Urothelium cell line (cell line): ENCODE data around the gene CLTCL1.

Experiments used
- DNase-seq: peaks from one replicate; pipeline ENCODE4 v3.0.0; 2011; ENCODE audit warnings: low spot score, mixed read lengths
- FAIRE-seq: peaks from 2 replicates; lab custom pipeline; 2011; peaks lifted over from hg19 to GRCh38; lab: Jason Lieb, UNC

The CLTCL1 gene

DNA sequence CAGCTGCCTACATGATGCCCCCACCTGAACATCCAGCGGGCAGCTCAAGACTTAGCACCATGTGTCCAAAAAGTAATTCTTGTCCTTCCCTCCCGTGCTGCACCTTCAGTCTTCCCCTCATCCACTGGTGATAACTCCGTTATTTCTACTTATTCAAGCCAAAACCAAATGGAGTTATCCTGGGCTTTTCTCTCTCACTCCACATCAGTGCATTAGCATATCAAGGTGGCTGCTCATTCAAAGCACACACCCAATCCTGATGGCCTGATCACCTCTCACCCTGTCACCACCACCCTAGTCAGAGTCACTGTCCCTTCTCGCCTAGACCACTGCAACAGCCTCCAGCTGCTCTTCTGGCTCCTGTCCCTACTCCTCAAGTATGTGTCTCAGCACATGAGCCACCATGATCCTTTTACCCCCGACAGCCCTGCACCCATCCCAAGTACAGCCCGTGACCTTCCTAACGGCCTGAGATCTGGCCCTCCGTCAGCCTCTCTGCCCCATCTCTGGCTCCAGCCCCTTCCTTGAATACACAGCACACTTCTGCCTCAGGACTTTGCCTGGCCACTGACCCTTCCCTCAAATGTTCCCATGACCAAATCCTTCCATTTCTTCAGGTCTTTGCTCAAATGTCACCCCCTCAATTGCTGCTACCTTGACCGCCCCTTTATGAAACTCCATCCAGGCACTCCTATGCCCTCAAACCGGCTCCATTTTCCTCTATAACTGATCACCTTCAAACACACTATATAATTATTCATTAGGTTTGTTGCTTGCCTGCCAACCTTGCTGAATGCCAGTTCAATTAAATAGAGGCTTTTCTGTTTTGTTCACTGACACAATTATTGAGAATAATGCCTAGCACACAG lies 93.3 kb downstream of the CLTCL1 start:
- no peak for DNase-seq
- FAIRE-seq, result no peak

DNA sequence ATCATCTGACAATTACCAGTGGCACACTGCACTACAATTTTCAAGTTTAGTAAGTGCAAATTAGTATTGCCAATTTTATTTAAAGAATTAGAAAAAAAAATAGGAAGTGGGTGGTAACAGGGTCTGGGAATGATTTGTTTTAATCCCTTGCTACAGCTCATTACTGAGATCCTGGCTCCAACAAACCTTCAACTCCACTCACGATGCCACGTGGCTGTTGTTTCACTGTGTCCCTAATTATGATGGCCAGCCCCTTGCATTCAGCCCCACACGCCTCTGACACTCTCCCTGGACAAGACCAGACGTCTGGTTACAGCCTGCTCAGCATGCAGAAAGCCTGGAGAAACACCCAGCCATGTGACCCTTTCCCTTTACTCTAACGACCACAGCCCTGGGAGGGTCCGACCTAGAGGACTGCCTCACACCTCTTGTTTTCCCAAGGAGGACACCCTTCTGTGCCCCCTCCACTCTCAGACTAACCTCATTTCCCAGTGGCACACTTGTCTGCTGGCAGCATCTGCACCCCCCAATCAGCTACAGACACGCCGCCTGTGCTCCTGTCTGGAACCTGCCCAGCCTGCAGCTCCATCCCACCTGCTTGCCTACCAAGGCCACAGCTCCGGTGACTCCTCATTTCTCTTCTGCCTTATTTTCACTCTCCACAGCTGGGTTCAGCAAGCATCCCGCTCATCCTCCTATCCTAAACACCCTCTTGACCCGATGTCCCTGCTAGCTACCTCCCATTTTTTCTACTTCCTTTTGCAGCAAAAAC lies 94.5 kb downstream of the CLTCL1 start:
- no peak for FAIRE-seq

DNA sequence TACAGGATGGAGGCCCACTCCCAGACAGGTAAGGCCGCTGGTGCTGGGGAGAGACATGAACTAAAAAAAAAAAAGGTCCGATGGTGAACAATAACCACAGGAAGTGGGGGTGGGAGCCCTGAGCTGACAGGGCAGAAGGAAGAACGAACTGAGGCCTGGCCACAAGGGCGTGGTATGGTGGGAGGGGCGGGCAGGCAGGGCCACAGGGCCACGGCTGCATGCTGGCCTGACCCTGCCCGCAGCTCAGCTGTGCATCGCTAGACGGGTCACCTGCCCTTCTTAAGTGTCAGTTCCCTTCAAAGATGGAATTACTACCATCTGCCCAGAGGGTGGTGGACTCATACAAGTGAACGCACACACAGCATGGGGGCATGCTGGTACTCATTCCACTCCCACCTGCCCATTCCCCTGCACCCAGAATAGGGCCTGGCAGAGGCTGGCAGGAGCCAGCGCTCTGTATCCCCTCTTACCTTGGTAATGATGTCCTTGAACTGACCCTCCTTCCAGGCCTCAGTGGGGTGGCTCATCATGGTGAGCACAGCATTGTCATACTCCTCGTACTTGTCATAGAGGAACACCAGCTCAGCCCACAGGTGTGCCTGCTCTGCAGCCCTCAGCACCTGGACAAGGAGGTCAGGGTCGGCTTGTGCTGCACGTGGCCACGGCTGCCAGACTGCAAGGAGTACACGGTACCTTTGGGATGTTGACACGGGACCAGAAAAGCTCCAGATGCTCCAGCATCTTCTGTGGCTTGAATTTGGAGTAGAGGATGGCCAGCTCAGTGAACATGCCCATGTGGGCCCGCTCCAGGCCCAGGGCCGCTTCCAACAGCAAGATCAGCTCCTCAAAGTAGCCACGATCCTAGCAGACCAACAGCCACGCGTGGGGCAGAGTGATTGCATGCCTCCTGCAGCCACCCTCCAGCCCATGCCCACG lies 95.5 kb downstream of the CLTCL1 start:
- FAIRE-seq (no peak), DNase-seq (no peak)

More for the DNA sequence above, 94.5 kb downstream of the CLTCL1 start:
- DNase-seq, result no peak

DNA sequence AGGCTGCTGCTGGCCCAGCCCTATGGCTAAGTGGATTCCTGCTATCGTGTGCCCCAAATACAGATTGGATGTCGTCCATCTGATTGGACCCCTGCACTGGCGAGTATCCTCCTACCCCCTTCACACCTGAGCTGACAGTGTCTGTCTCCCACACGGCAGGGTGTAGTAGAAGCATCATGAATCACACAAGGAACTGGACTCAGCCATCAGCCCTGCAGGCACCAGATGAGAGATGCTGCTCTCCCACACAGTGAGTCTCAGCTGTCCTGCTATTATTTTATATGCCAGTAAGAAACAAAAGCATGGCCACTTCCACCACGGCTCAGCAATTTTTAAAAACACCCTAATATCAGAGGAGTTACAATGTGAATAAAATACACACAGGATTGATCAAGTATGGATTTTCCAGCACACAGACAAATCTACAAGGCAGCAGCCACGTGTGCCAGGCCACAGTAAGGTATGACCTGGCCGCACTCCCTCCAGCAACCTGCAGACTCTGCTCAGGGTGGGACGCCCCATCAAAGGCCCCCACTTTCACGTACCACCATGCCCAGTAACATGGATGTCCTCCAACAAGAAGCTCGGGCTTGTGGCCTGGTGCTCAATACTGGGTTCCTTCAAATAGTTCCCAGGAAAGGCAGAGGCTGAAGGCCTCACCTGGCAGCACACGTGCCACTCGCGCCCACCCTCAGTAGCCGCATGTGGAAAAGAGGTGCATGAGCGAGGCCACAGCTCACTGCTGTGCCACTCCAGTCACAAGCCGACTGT lies 96.6 kb downstream of the CLTCL1 start:
- no peak for FAIRE-seq
- no peak for DNase-seq

DNA sequence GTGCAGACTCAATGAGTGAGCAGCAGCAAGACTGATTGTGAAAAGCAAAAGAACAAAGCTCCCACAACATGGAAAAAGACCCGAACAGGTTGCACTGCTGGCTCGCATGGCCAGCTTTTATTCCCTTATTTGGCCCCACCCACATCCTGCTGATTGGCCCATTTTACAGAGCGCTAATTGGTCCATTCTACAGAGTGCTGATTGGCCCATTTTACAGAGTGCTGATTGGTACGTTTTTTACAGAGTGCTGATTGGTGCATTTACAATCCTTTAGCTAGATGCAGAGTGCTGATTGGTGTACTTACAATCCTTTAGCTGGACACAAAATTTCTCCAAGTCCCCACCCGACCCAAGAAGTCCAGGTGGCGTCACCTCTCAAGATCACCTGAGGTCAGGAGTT lies 97.6 kb downstream of the CLTCL1 start:
- DNase-seq (no peak), FAIRE-seq (no peak)

DNA sequence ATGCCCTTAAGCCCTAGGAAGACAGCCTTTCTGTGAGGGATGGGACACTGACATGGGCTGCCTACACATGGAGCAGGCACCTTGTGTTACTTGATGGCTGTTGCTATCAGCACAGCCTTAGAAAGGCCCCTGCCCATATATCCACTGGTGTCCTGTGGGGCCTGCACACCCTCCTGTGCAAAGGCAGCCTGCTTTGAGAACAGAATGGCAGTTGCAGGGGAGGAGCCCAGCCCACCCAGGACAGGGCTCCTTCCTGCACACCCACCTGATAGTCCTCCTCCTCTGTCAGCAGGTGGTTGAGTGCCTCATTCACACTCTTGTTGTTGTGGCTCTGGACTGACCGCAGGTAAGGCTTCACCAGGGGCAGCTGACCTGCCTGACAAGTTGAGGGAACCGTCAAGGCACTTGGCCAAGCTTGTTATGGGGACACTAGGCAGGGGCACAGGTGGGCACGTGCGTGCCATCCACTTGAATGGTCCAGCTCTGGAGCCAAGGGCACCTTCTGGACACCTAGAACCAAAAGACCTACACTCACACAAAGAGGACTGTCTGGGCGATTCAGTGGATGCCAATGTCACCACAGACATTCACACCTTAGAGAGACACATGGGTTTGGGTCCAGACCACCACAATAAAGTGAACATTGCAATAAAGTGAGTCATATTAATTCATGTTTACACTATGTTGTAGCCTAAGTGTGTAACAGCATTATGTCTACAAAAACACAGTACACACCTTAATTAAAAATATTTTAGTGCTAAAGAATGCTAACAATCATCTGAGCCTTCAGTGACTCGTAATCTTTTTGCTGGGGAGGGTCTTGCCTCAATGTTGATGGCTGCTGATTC lies 103.6 kb downstream of the CLTCL1 start:
- DNase-seq, result no peak
- FAIRE-seq, result no peak

DNA sequence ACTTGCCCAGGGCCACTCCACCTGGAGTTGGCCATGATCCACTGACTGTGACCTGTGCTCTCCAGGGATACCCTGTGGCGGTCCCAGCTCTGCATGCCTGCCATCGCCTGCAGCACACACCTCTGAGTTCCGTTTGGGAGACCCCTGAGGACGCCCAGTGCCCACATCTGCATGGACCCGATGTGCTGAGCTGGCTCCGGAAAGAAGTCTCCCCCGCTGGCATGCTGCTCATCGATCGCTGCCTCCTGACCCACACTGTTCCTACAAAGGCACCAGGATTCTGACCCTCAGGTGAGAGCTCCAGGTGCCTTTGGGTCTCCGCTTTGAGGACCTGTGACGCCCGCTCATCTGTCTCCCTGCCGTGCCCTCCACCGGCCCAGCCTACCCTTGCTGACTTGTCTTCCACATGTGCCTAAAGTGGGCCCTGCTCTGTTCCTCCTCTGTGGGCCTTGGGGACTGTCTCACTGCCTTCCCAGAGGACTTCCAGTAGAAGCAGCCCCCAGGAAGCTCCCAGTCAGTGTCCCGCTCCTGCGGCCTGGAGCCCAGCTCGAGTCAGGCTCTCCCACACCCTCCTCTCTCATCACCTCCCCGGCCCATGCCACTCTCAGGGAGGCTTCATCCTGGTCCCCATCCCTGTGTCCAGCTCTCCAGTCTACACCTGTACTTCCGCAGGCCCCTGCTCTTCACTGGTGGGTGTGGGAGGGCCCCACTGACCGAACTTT lies 107.1 kb downstream of the CLTCL1 start:
- DNase-seq (no peak), FAIRE-seq (no peak)

DNA sequence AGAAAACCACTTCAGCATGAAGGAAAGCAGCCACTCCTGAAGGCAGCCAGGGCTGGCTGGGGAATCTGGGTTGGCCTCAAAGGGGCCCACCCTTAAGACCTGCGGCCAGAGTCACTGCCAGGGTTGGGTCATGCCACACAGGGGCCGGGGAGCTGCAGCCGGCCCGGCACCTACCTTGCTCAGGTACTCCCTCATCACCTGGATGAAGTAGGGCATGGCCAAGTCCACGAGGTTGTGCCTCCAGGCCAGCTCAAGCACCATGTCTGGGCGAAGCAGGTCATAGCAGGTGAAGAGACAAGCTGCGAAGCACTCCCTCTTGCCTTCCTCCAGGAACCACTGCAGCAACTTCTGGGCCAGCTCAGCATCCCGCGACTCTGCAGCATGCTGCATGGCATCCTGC lies 108.3 kb downstream of the CLTCL1 start:
- FAIRE-seq (no peak), DNase-seq (no peak)

DNA sequence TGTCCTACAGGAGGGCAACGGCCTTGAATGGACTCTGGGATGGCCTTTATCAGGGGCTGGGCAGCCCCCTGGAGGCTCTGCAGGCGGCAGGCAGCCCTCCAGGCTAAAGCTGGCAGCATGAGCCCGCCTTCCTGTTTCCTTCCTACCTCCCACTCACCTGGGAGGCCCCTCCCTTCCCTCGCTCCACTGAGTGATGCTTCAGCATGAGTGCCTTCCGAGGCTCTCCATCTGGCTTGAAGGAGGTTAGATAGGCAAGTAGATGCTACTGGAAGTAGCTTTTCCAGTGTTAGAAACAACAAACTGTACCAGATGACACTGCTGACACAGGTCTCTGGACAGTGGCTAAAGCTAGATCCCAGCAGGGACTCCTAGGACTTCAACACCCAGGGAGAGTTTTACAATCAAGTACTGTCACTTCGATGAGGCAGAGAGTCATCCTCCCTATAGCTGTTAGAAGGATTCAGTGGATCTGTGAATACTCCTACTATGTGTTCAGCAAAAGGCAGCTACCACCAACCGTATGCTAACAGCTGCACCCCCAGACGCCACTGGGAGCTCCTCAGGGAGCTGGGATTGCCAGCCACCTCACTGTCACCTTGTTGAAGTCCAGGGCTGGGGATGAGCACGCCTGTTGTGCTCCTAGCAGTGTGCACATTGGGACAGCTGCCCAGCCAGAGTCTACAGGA lies 108.9 kb downstream of the CLTCL1 start:
- FAIRE-seq (no peak), DNase-seq (no peak)

DNA sequence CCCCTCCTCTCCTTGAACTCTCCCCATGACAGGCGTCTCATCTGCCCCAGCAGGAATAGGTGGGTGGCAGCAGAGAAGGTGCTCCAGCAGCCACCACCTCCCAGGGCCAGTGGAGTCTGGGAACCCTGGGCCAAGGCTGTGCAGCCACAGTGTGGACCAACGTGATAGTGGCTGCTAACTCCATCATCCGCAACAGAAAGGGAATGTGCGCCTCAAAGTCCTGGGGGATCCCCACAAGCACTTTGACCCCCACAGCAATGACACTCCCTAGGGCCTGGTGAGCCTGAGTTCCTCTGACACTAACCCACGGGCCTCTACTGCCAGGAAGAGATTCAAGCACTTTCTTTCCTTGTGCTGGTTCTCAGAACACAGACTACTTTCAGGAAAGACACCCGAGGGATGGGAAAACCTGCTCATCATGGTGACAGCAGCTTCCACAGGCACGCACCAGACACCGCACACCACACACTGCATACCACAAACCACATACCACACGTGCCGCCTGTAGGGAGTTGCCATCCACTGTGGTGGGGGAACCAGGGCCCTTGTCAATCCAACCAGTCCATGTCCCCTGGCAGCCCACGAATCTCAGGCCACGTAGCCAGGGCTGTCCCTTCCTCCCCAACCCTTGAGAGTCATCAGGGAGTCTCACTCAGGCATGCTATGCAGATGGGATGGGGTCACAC lies 109.6 kb downstream of the CLTCL1 start:
- DNase-seq (no peak), FAIRE-seq (no peak)

DNA sequence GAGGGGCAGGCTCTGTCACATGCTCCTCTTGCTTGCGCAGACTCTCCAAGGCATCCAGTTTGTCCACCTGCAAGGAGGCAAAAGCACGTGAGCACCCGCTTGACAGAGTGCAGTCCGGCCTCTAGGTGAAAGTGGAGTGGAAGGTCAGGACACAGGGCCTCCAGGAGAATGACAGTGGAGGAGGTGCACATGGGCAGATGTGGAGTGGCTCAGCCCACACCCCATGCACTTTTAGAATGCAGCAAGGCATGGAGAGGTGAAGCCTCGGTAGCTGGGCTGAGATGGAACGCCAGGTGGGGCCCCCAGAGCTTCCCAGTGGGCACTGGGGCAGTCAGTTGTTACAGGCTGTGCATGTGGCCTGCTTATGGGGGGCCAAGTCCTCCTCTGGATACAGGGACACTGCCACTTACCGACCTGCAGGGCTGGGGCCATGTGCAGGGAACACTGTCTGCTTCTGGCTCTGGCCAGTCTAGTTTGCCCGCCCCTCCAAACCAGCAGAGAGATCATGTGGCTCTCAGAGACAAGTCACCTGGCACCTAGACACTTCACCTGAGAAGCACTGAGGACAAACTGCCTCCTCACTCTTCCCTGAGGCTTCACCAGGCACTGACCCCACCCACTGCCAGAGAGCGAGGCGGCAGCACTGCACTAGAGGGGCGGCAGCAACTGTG lies 110.6 kb downstream of the CLTCL1 start:
- FAIRE-seq (no peak), DNase-seq (no peak)

DNA sequence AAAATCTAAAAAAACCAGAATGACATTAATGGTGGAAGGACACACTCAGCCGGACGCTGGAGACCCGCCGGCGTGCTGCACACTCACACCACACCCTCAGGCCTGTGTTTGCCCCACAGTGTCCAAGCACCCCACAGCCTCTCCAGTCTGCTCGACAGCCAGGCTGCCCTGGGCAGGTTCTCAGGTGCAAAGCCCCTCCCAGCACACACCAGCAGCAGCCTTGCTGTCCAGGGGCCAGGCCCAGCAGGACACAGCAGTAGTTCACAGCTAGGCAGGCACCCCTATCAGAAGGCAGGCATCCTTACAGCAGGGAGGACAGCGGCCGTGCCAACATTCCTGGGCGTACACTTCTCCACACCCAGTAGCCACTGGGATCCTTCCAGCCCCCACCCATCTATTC lies 111.3 kb downstream of the CLTCL1 start:
- no peak for DNase-seq
- FAIRE-seq, result no peak

DNA sequence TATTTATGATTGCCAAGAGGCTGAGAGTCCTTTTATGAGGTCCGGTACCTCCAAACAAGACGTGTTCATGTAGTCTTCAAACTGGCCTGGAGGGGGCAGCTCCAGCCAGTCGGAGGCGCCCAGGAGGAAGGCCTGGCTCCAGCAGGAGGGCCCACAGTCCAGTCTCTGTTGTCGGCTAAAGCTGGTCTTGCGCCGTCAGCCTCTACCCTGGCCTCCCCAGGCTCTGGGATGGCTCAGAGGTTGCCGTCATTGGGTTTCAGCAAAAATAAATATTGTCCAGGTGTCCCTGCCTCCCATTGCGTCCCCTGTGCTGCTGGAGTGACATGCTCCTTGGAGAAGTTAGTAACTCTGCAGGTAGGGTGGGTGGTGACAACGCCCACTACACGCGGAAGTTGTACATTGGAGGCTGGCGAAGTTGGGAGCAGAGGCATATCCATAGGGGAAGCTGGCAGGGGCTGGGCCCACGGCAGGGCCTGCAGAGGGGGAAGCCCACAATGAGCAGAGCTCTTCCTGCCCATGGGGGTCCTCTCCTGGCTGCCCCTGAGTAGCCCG lies 111.9 kb downstream of the CLTCL1 start:
- DNase-seq (peak; percentile 63), FAIRE-seq (no peak)

DNA sequence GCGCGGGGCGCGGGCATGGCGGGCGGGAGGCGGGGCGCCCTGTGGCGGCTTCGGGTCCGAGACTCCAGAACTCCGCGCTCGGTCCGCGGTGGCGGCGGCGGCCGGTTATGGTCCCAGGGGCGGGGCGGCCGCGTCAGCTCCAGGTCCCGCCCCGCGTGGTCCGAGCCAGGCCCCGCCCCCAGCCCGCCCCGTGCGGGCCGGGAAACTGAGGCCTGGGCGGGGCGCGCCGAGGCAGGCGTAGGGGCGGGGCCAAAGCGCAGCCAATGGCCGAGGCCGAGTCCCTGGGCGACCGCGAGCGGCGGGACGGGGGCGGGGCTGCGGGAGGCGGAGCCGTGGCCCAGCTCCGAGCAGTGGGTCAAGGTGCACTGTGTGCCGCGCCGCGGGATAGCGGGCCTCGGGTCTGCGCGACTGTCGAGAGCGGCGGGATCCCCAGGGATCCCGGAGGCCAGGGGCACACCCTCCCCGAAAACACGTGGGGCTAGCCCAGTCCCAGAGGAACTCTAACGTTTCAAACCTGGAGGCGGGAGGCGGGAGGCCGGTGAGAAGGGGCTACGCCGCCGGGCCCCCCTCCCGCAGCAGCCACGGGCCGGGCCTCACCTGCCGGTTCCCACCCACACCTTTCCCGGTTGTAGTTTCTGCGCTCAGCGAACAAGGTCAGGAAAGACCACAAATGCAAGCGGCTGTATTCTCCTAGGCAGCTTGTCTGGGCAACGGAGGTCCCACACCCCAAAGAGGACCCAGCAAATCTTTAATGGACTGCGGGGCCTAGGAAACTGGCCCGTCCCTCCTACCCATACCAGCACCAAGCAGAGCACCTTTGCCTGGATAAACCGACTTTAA lies 112.6 kb downstream of the CLTCL1 start, which contains the start of gene SLC25A1:
TSS of gene SLC25A1 (minus strand) at position 80 of the 840 bp plus-strand sequence. CDS start at position 17, 63 bp downstream.
- peak; percentile 94 for DNase-seq
- FAIRE-seq, result peak; percentile 65

DNA sequence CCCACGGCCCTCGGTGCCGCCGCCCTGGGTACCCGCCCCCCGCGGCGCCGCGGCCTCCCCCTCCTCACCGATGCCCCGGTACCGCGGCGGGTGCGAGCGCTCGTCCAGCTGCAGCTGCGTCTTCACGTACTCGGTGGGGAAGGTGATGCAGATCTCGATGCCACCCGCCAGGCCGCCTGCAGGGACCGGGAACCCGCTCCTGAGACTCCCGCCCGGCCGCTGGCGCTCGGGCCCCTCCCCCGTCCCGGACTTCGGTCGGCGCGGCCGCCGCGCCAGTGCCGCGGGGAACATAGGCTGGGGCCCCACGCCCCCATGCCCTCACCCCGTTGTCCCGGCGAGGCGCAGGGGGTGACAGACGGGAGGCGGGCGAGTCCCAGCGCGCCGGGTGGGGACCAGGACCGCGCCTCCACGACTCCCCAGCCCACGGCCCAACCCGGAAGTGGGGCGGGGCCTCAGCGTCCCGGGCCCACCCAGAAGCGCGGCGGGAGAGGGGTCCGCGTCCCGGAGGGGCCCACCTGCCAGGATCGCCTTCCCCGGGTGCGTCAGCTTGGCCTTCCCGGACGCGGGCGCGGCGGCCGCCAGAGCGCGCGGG lies 113.4 kb downstream of the CLTCL1 start:
- FAIRE-seq (no peak), DNase-seq (peak; percentile 20)
